Measurements from ENCODE around the gene EDIL3. TPM values are rescaled to one million over a fixed set of nuclear protein-coding genes. Genes with fewer than 3 reads are reported as not detected.

The EDIL3 gene
- total and polyA plus RNA-seq, 2 experiments from 2014 or later = 18.2 to 42.4 TPM

GRCh38 chr5:84381502-84382362 is 2.9 kb downstream of the EDIL3 start:
- peak; percentile 53 for TF ChIP-seq EZH2 (IDR thresholded peaks at IDR 0.05; ENCODE audit: borderline replicate concordance)
- no peak for TF ChIP-seq EZH2phosphoT487 (IDR thresholded peaks at IDR 0.05; ENCODE audit: low read depth, severe bottlenecking, unreplicated experiment)
- TF ChIP-seq, protein P1, sequence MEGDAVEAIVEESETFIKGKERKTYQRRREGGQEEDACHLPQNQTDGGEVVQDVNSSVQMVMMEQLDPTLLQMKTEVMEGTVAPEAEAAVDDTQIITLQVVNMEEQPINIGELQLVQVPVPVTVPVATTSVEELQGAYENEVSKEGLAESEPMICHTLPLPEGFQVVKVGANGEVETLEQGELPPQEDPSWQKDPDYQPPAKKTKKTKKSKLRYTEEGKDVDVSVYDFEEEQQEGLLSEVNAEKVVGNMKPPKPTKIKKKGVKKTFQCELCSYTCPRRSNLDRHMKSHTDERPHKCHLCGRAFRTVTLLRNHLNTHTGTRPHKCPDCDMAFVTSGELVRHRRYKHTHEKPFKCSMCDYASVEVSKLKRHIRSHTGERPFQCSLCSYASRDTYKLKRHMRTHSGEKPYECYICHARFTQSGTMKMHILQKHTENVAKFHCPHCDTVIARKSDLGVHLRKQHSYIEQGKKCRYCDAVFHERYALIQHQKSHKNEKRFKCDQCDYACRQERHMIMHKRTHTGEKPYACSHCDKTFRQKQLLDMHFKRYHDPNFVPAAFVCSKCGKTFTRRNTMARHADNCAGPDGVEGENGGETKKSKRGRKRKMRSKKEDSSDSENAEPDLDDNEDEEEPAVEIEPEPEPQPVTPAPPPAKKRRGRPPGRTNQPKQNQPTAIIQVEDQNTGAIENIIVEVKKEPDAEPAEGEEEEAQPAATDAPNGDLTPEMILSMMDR (IDR thresholded peaks at IDR 0.05; ENCODE audit: poor library complexity) = no peak
- H3K79me2 ChIP-seq = no peaks in the 10 kb centered on the region
- no peaks in the 10 kb centered on the region for H3K9me3 ChIP-seq (ENCODE audit: low read depth)
- peak overlapping the region; percentile 90 for H3K4me2 ChIP-seq
- H3K4me3 ChIP-seq = peak overlapping the region; percentile 71
- peak overlapping the region; percentile 68 for H3K27ac ChIP-seq
- peak; percentile 11 for DNase-seq (ENCODE audit: low spot score)
- H3K27me3 ChIP-seq = peaks cover 15% of the 10 kb centered on the region
- WGBS (ENCODE audit: low lambda C conversion rate, missing lambda C conversion rate) = 11% methylated on average over 14 of the region's 14 CpGs
- H3K9me2 ChIP-seq (replicated peaks; ENCODE audit: insufficient read depth) = no peaks in the 10 kb centered on the region
- H4K20me1 ChIP-seq (ENCODE audit: insufficient read depth, poor library complexity, severe bottlenecking) = no peaks in the 10 kb centered on the region
- no peaks in the 10 kb centered on the region for H3K36me3 ChIP-seq (replicated peaks; ENCODE audit: insufficient read depth, low read depth)
- H2AFZ ChIP-seq = peak overlapping the region; percentile 65
- peaks cover 15% of the 10 kb centered on the region for H3K4me1 ChIP-seq (ENCODE audit: insufficient read depth)

DNA sequence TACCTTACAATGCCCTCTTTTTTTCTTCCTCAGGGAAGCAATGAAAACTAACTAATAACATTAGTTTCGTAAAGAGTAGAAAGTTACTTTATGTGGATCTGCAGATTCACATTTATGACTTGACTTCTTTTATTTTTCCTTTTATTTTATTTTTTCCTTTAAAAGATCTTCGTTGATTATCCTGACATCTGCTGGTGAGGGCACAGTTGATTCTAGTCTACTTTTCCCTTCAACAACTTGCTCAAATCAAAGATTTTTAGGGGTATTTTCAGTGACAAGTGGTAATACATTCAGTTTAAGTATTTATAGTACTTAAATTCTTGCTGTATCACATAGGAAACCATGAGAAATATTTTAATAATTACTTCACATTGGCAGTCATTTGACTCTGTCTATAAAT is 4.9 kb downstream of the EDIL3 start:
- no peaks in the 10 kb centered on the region for H3K79me2 ChIP-seq
- H2AFZ ChIP-seq = no peak overlapping the region
- 66% methylated on average over 2 of the region's 2 CpGs for WGBS (ENCODE audit: low lambda C conversion rate, missing lambda C conversion rate)
- H4K20me1 ChIP-seq (ENCODE audit: insufficient read depth, poor library complexity, severe bottlenecking) = no peaks in the 10 kb centered on the region
- no peaks in the 10 kb centered on the region for H3K9me2 ChIP-seq (replicated peaks; ENCODE audit: insufficient read depth)
- H3K27ac ChIP-seq = no peak overlapping the region
- H3K36me3 ChIP-seq (replicated peaks; ENCODE audit: insufficient read depth, low read depth) = no peaks in the 10 kb centered on the region
- peaks cover 15% of the 10 kb centered on the region for H3K4me1 ChIP-seq (ENCODE audit: insufficient read depth)
- H3K4me2 ChIP-seq = no peak overlapping the region
- peaks cover 6% of the 10 kb centered on the region for H3K27me3 ChIP-seq
- no peak for DNase-seq (ENCODE audit: low spot score)
- H3K4me3 ChIP-seq = no peak overlapping the region
- TF ChIP-seq EZH2 (IDR thresholded peaks at IDR 0.05; ENCODE audit: borderline replicate concordance) = no peak
- TF ChIP-seq, protein P1 (IDR thresholded peaks at IDR 0.05; ENCODE audit: poor library complexity) = peak; percentile 47
- no peaks in the 10 kb centered on the region for H3K9me3 ChIP-seq (ENCODE audit: low read depth)

GRCh38 chr5:84378961-84379360 is 5.7 kb downstream of the EDIL3 start:
- Histone ChIP-seq H3K4me1 (ENCODE audit: insufficient read depth) (peaks cover 15% of the 10 kb centered on the region), H3K4me3 (no peak overlapping the region), H2AFZ (no peak overlapping the region), H3K9me3 (ENCODE audit: low read depth) (no peaks in the 10 kb centered on the region), H4K20me1 (ENCODE audit: insufficient read depth, poor library complexity, severe bottlenecking) (no peaks in the 10 kb centered on the region), H3K9me2 (replicated peaks; ENCODE audit: insufficient read depth) (no peaks in the 10 kb centered on the region), H3K79me2 (no peaks in the 10 kb centered on the region), H3K27me3 (peaks cover 6% of the 10 kb centered on the region), H3K27ac (no peak overlapping the region), H3K36me3 (replicated peaks; ENCODE audit: insufficient read depth, low read depth) (no peaks in the 10 kb centered on the region), H3K4me2 (no peak overlapping the region)
- WGBS (ENCODE audit: low lambda C conversion rate, missing lambda C conversion rate) = 66% methylated on average over 2 of the region's 2 CpGs
- DNase-seq (ENCODE audit: low spot score) = no peak
- TF ChIP-seq, protein P1 (IDR thresholded peaks at IDR 0.05; ENCODE audit: poor library complexity) = no peak
- TF ChIP-seq EZH2phosphoT487 (IDR thresholded peaks at IDR 0.05; ENCODE audit: low read depth, severe bottlenecking, unreplicated experiment) (no peak), EZH2 (IDR thresholded peaks at IDR 0.05; ENCODE audit: borderline replicate concordance) (no peak)

All from hepatocyte (in vitro differentiated cells).